SHP77 (cell line): ENCODE measurements around the gene INSYN2A.

Experiments used
- DNase-seq, 2 experiments: peaks; one replicate each; lab custom pipeline; 2025; lab: John Stamatoyannopoulos, UW

Gene INSYN2A

DNA sequence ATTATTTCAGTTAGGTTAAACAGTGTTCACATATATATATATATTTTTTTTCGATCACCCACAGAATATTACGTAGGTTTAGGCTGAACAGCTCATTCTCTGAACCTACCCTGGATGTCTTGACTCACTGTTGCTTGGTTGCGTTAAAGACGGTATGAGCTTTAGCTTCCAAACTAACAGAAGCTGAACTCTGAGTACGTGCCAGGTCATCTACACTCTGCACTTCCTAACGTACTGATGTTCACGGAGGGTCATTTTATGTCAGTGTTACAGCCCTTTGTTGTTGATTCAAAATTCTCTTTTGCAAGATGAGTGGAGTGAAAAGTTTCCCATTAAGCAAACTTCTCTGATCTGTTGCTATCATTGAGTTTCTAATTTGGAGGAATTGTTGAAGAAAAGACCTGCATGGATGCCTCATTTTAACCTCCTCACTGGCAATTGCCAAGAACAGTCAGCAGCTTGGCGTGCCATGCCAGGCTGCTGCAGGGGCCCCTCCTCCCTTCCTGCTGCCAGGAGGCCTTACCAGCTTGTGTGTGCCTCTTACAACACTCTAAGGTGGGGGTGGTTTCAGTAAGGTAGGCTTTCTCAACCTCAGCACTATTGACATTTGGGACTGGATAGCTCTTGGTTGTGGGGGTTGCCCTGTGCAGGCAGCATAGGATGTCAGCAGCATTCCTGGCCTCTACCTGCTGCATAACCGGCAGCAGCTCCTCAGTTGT, 44.3 kb downstream of the INSYN2A start:
- no peak for DNase-seq

DNA sequence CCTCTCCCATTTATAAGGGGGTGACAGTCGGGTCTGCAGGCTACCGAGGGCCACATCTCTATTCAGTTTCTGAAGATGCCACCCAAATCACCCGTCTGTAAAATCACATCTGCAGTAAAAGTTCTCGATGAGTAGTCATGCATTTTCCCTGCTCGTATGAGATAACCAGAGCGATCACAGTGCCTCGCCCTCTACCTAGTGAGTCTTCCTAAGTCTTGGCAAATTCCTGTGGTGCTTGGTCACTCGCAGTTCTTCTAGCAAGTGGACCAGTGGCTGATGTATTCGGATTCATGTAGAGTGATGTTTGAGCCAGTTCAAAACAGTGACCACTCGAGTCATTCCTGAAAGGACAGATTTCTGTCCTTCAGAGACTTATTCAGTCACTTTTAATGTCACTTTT, 44.9 kb downstream of the INSYN2A start:
- no peak for DNase-seq

DNA sequence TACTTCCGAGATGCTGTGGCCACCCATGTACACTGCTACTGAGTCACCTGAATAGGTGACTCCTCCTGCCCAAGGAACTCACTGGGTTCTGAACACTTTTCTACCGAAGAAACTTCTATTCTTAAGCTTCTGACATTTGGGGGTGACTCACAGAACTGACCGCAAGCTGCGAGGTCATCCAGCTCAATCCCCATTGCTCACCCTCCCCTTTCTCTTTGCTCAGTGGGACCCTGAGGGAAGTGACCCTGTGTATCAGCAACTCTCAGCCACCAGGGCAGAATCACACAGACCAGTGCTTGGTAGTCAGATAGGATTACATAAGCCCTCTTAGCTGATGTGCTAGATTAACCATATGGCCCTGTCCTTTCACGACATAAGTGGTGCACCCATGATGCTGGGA, 46.3 kb downstream of the INSYN2A start:
- no peak for DNase-seq

DNA sequence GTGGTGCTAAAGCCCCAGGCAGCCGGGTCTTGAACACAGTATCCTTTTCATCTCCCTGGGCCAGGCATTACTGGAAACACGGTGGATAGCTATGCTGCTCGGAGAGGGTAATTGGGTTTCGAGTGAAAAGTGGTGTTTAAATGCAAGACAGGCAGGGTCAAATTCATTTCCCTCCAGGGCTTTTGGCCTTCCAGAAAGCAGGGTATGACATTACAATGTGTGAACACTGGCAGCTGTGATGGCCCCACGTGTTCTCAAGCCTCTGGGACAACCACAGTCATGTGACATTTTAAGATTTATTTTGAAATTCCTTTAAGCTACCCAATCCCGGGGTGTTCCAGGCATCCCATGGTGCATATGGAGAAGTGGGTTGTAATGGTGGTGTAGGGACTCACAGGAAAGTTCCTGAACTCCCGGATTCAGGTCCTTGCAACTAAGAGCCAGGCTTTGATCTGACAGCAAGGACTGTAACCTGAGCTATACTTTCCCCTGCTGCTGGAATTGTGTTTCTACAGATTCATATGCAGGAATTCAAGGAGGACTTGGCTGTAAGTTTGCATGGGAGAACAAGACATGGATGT, 46.8 kb downstream of the INSYN2A start:
- DNase-seq, result no peak

DNA sequence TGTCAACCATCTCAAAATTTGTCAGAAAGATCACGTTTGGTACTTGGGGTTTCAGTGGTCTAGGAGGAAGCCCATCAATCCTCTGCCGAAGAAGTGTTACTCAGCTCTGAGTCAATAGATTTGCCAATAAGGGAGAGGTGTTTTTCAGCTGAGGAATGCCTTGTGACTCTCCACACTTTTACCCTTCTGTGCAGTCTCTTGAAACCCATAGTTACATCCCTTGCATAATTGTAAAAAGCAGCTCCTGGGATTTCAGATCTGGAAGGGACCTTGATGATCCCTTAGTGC, 47.5 kb downstream of the INSYN2A start:
- no peak for DNase-seq

DNA sequence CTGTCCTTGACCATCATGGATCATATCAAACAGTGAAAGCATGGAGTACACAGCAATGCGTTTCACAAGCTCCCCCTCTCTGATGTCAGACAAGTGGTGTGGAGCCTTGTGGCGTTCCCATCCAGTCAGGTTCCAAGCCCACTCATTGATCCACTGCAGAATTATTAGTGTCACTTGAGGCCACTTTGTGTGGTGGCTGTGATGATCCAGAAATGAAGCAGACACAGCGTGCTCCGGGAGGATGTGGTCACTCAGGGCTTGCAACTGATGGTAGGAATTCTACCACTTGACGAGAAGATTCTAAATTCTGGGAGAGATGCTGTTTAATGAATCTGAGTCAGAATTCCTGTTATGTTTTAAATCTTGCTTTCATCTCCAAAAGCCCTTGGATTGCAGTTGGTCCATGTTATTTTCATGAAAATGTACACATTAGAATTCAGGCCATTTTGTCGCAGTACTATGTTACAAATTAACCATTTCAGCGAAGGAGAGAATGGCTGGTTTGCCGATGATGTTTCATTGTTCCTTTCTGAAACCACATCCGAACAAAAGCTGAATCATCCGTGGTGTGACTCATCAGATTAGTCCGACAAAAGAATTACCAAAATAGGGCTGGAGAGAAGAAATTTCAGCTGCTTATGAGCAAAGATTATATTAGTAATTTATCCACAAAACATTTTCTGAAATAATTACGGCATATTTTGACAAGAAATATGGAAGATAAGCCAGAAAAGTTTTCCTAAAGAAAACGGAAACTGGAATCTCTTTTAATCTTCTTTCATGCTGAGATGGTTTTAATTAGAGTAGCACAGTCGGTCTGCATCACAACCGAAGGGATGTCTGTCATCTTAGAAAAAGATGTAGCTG, 48.1 kb downstream of the INSYN2A start:
- DNase-seq, result no peak

DNA sequence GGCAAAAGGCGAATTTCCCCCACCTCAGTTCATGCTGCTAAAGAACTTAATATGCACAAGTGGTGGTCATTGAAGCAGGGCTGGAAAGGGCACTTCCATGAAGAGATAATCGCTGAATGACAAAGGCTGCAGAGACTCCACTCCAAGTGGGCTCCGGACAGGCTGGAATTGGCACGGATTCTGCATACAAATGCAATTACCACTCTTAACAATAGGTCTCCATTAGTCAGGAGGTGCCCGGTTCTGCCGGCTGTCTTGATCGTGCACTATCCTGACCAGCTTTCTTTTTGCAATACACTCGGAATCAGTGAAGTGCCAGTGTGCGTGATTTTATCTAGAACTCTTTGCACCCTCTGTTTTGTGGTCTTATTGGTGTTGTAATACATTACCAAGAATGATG, 49.7 kb downstream of the INSYN2A start:
- DNase-seq, result no peak
